Motor neuron (in vitro differentiated cells): ENCODE results near the gene PRKN. TPM values are rescaled to one million over a fixed set of nuclear protein-coding genes. Genes with fewer than 3 reads are reported as not detected.

Experiments used
- ATAC-seq, 8 experiments: fragments of 200-7000 bp; cut with Tn5 transposase; replicated peaks in 6 of 8; 2 replicates each; pipeline ENCODE4 v1.8.0; 2021; ENCODE audit warnings: mild to moderate bottlenecking in 8 of 8, moderate library complexity in 8 of 8
- H3K27ac ChIP-seq, 2 donors: fragments of 250-450 bp; sonication (Bioruptor Pico); 2 replicates each; pipeline ENCODE4 v1.9.0; 2021; ENCODE audit warnings: antibody characterized with exemption in 2 of 2, mild to moderate bottlenecking in 2 of 2, moderate library complexity in 1 of 2
- H3K4me1 ChIP-seq, 2 donors: fragments of 250-450 bp; sonication (Bioruptor Pico); replicated peaks in 1 of 2; 2 replicates each; pipeline ENCODE4 v1.6.1; 2021; ENCODE audit warnings: antibody characterized with exemption in 2 of 2, mild to moderate bottlenecking in 2 of 2, moderate library complexity in 1 of 2
- H3K4me3 ChIP-seq, 5 donors: fragments of 250-450 bp; sonication (Bioruptor Pico); 2 replicates each; pipeline ENCODE4 v1.9.0; 2021; ENCODE audit warnings: antibody characterized with exemption in 5 of 5, mild to moderate bottlenecking in 5 of 5, moderate library complexity in 4 of 5
- WGBS, 10 experiments: fragments of 450-650 bp; shearing (Covaris generic); methylation state at CpG; one replicate each; pipeline ENCODE4 v1.0.0; 2022; 5-methylcytosine and 5-hydroxymethylcytosine counted together
- in situ Hi-C, 9 experiments: fragments of 400-800 bp; cut with MboI; loops; one replicate each; pipeline ENCODE4 v1.15.0; 2021; ENCODE audit warnings: low sequenced_read_pairs in 9 of 9, low pct_unique_long_range_greater_than_20kb in 2 of 9; ENCODE audit not compliant: unreplicated experiment in 9 of 9
- total RNA-seq, 8 experiments: library from RNA; unstranded; fragments of 300-600 nt; gene quantifications; 2 replicates each; pipeline versions ENCODE4 v1.2.3 to v1.2.4, GENCODE V29; 2022

Gene PRKN
- total RNA-seq, 8 experiments from 2014 or later: 0.71 to 8.1 (median 2.9) TPM

GRCh38 chr6:162147281-162147680 is 580.3 kb downstream of the PRKN start:
- no peak for ATAC-seq
- WGBS, 10 experiments: 0 to 100% (median 33%) methylated on average over 1 of the region's 1 CpG; no CpG with 5 or more reads in 5 of the 10 experiments
- in situ Hi-C loops: no loop called here
- no peak overlapping the region for H3K27ac ChIP-seq
- H3K4me3 ChIP-seq: no peak overlapping the region
- peaks cover 7 to 16% of the 10 kb centered on the region in 2 donors for H3K4me1 ChIP-seq

GRCh38 chr6:162140251-162140852 is 587.2 kb downstream of the PRKN start:
- Histone ChIP-seq H3K27ac (no peak overlapping the region), H3K4me3 (no peak overlapping the region), H3K4me1 (no peaks in the 10 kb centered on the region)
- in situ Hi-C loops: no loop called here
- no peak for ATAC-seq
- 10 to 100% (median 58%) methylated on average over 1 to 6 of the region's 7 CpGs; no CpG with 5 or more reads in 2 of the 10 experiments for WGBS, 10 experiments

- H3K27ac ChIP-seq: no peak overlapping the region
- 17 to 100% (median 54%) methylated on average over 1 to 4 of the region's 5 CpGs; no CpG with 5 or more reads in 3 of the 10 experiments for WGBS, 10 experiments
- peaks cover 12 to 22% of the 10 kb centered on the region in 2 donors for H3K4me1 ChIP-seq
- H3K4me3 ChIP-seq: no peak overlapping the region
- in situ Hi-C loops: no loop called here
- no peak for ATAC-seq
Measured at GRCh38 chr6:162125659-162126058, 601.9 kb downstream of the PRKN start.

GRCh38 chr6:162124710-162125435 is 602.7 kb downstream of the PRKN start:
- no peak overlapping the region for H3K27ac ChIP-seq
- in situ Hi-C loops: no loop called here
- no peak for ATAC-seq
- WGBS, 10 experiments: 53 to 97% (median 89%) methylated on average over 4 to 11 of the region's 15 CpGs; no CpG with 5 or more reads in 1 of the 10 experiments
- no peak overlapping the region for H3K4me3 ChIP-seq
- peaks cover 12 to 22% of the 10 kb centered on the region in 2 donors for H3K4me1 ChIP-seq

- ATAC-seq: peak in 1 of 8 experiments; percentile 20
- WGBS, 10 experiments: 0 to 50% (median 34%) methylated on average over 1 to 3 of the region's 3 CpGs; no CpG with 5 or more reads in 1 of the 10 experiments
- in situ Hi-C loops: no loop called here
- no peak overlapping the region for H3K4me3 ChIP-seq
- no peak overlapping the region for H3K27ac ChIP-seq
- peaks cover 12 to 22% of the 10 kb centered on the region in 2 donors for H3K4me1 ChIP-seq
Measured at GRCh38 chr6:162123797-162124196, 603.8 kb downstream of the PRKN start.

- 10 to 88% (median 58%) methylated on average over 1 to 4 of the region's 4 CpGs; no CpG with 5 or more reads in 4 of the 10 experiments for WGBS, 10 experiments
- Histone ChIP-seq H3K4me1 (peaks cover 6 to 23% of the 10 kb centered on the region in 2 donors), H3K4me3 (no peak overlapping the region), H3K27ac (no peak overlapping the region)
- no peak for ATAC-seq
- in situ Hi-C loops: no loop called here
Measured at GRCh38 chr6:162119341-162119740, 608.2 kb downstream of the PRKN start.

- no peak for ATAC-seq
- no peak overlapping the region for H3K27ac ChIP-seq
- WGBS, 10 experiments: 0 to 100% (median 91%) methylated on average over 1 to 5 of the region's 5 CpGs; no CpG with 5 or more reads in 1 of the 10 experiments
- in situ Hi-C loops: no loop called here
- H3K4me1 ChIP-seq: peaks cover 3 to 18% of the 10 kb centered on the region in 2 donors
- no peak overlapping the region for H3K4me3 ChIP-seq
Measured at GRCh38 chr6:162118706-162119105, 608.9 kb downstream of the PRKN start.

GRCh38 chr6:162116902-162117525 is 610.6 kb downstream of the PRKN start:
- H3K27ac ChIP-seq: no peak overlapping the region
- H3K4me3 ChIP-seq: no peak overlapping the region
- 36 to 88% (median 82%) methylated on average over 2 to 7 of the region's 7 CpGs; no CpG with 5 or more reads in 2 of the 10 experiments for WGBS, 10 experiments
- in situ Hi-C loops: no loop called here
- H3K4me1 ChIP-seq: peaks cover 3 to 20% of the 10 kb centered on the region in 2 donors
- ATAC-seq: peak in 5 of 8 experiments; percentile 55 to 85 (median 77)

- no peak for ATAC-seq
- Histone ChIP-seq H3K4me3 (no peak overlapping the region), H3K4me1 (peaks cover 0 to 5% of the 10 kb centered on the region in 2 donors), H3K27ac (no peak overlapping the region)
- in situ Hi-C loops: no loop called here
- WGBS, 10 experiments: 17 to 100% (median 83%) methylated on average over 1 to 2 of the region's 2 CpGs
Measured at GRCh38 chr6:162109480-162110050, 618.0 kb downstream of the PRKN start.

GRCh38 chr6:162108041-162108440 is 619.5 kb downstream of the PRKN start:
- in situ Hi-C loops: no loop called here
- H3K27ac ChIP-seq: no peak overlapping the region
- no peak overlapping the region for H3K4me3 ChIP-seq
- 50 to 100% (median 67%) methylated on average over 1 to 3 of the region's 3 CpGs; no CpG with 5 or more reads in 1 of the 10 experiments for WGBS, 10 experiments
- H3K4me1 ChIP-seq: peaks cover 0 to 5% of the 10 kb centered on the region in 2 donors
- ATAC-seq: no peak

- Histone ChIP-seq H3K4me1 (no peaks in the 10 kb centered on the region), H3K4me3 (no peak overlapping the region), H3K27ac (no peak overlapping the region)
- 58 to 100% (median 92%) methylated on average over 1 to 5 of the region's 5 CpGs; no CpG with 5 or more reads in 1 of the 10 experiments for WGBS, 10 experiments
- in situ Hi-C loops: no loop called here
- ATAC-seq: no peak
Measured at GRCh38 chr6:162100096-162100495, 627.5 kb downstream of the PRKN start.

- peak in 5 of 8 experiments; percentile 27 to 74 (median 60) for ATAC-seq
Measured at GRCh38 chr6:162099685-162100084, 627.9 kb downstream of the PRKN start.

More at GRCh38 chr6:162099685-162100084, 627.9 kb downstream of the PRKN start:
- H3K27ac ChIP-seq: no peak overlapping the region
- WGBS, 10 experiments: 19 to 100% (median 84%) methylated on average over 1 to 5 of the region's 5 CpGs; no CpG with 5 or more reads in 1 of the 10 experiments
- H3K4me1 ChIP-seq: no peaks in the 10 kb centered on the region
- no peak overlapping the region for H3K4me3 ChIP-seq
- in situ Hi-C loops: no loop called here
